Psoas muscle (tissue), 8 donors: ENCODE measurements around the gene CHAD. TPM values are rescaled to one million over a fixed set of nuclear protein-coding genes. Genes with fewer than 3 reads are reported as not detected.

Source experiments
- ATAC-seq, 4 donors: fragments of 200-7000 bp; cut with Tn5 transposase; one replicate each; pipeline ENCODE4 v1.9.1; 2020; ENCODE audit warnings: moderate library complexity in 3 of 4, mild to moderate bottlenecking in 2 of 4
- DNase-seq, 2 donors: peaks; one replicate each; pipeline ENCODE4 v3.0.0-alpha.2; 2020
- H3K27ac ChIP-seq: fragments of 200-600 bp; one replicate; pipeline ENCODE4 v1.8.0; 2022
- H3K27me3 ChIP-seq, 3 donors: fragments of 200-600 bp in 1 of 3; one replicate each; pipeline versions ENCODE4 v1.6.1 to v1.8.0; 2013 to 2022; ENCODE audit warnings: low read length in 2 of 3, mild to moderate bottlenecking in 2 of 3, moderate library complexity in 1 of 3; ENCODE audit not compliant: insufficient read depth in 3 of 3
- H3K36me3 ChIP-seq, 2 donors: fragments of 200-600 bp in 1 of 2; one replicate each; pipeline versions ENCODE4 v1.6.1 to v1.8.0; 2013 to 2022; ENCODE audit warnings: low read depth in 1 of 2, mild to moderate bottlenecking in 1 of 2, moderate library complexity in 1 of 2; ENCODE audit not compliant: insufficient read depth in 1 of 2
- H3K4me1 ChIP-seq: fragments of 200-600 bp; one replicate; pipeline ENCODE4 v1.8.0; 2022
- H3K4me3 ChIP-seq: fragments of 200-600 bp; one replicate; pipeline ENCODE4 v1.8.0; 2022; ENCODE audit warnings: mild to moderate bottlenecking
- H3K9me3 ChIP-seq: fragments of 200-600 bp; one replicate; pipeline ENCODE4 v1.8.0; 2022
- CTCF ChIP-seq: fragments of 200-600 bp; IDR thresholded peaks from one replicate; pipeline ENCODE4 v1.8.0; 2022; ENCODE audit warnings: antibody characterized with exemption
- WGBS, 3 donors: extraction: QIAGEN DNeasy Blood & Tissue Kit; methylation state at CpG; one replicate each; pipeline versions ENCODE4 v1.1.6 to v1.1.7; 2013; 5-methylcytosine and 5-hydroxymethylcytosine counted together
- intact Hi-C, 2 donors: fragments of 100-400 bp; cut with DNase I; formaldehyde crosslinking; loops; one replicate each; pipeline versions ENCODE4 v1.11.0 to v1.14.2; 2022
- polyA plus RNA-seq, 3 donors: library from polyadenylated mRNA; stranded (reverse); fragments of 200-250 nt; gene quantifications; one replicate each; pipeline ENCODE4 v1.2.3, GENCODE V29; 2013
- total RNA-seq, 4 donors: library from RNA; stranded (reverse); fragmentation: NEBNext Ultra II Directional in 2 of 4; extraction: Animal tissue kit (Norgen Biotek cat#: 25700) in 2 of 4; gene quantifications; one replicate each; pipeline versions ENCODE4 v1.2.1 to v1.2.4, GENCODE V29; 2021 to 2023
- donor health status: healthy with polysubstance abuse.
- donor health status: DM: no; HTN: no; CAD: no; lungs with moderate emphysema.
- donor health status: Bipolar disorder and iron deficiency.
- donor health status: healthy.
- donor health status: DM: yes; HTN: yes; CAD: no.
- donor health status: DM: no; HTN: no; CAD: no.
- donor health status: DM: no; HTN: no; CAD: no.
- donor health status: DM: yes; HTN: yes; CAD: no.

Gene CHAD
- total and polyA plus RNA-seq, 7 donors: 0.09 to 0.76 (median 0.42) TPM; not detected in 2

GRCh38 chr17:50465171-50465570 is 3.5 kb downstream of the CHAD start:
- ATAC-seq (no peak), DNase-seq (peak in 1 of 2 donors; percentile 28)
- H3K4me1 ChIP-seq: peaks cover 15% of the 10 kb centered on the region
- no peak for TF ChIP-seq CTCF
- WGBS, 3 donors: 71 to 90% (median 75%) methylated on average over 6 of the region's 6 CpGs
- H3K36me3 ChIP-seq: peaks cover 0 to 17% of the 10 kb centered on the region in 2 donors
- H3K4me3 ChIP-seq: no peak overlapping the region
- no peak overlapping the region for H3K27ac ChIP-seq
- H3K27me3 ChIP-seq: no peaks in the 10 kb centered on the region
- H3K9me3 ChIP-seq: no peaks in the 10 kb centered on the region
- intact Hi-C loops: loop anchor here in 1 of 2 donors (5.0 kb wide), 1 partner anchor 103 kb away; no protein-coding TSS in a partner anchor

- Histone ChIP-seq H3K27ac (no peak overlapping the region), H3K27me3 (no peaks in the 10 kb centered on the region), H3K4me3 (no peak overlapping the region), H3K9me3 (no peaks in the 10 kb centered on the region), H3K36me3 (peaks cover 0 to 17% of the 10 kb centered on the region in 2 donors), H3K4me1 (peaks cover 11% of the 10 kb centered on the region)
- intact Hi-C loops: loop anchor here in 1 of 2 donors (5.0 kb wide), 1 partner anchor 102 kb away; no protein-coding TSS in a partner anchor
- ATAC-seq: no peak
- TF ChIP-seq CTCF: no peak
- WGBS, 3 donors: 80 to 91% (median 86%) methylated on average over 4 of the region's 4 CpGs
- DNase-seq: peak in 1 of 2 donors; percentile 22
These were observed 3.9 kb downstream of the CHAD start for GRCh38 chr17:50464736-50465135.

GRCh38 chr17:50464121-50464520 is 4.6 kb downstream of the CHAD start:
- Histone ChIP-seq H3K4me1 (peaks cover 10% of the 10 kb centered on the region), H3K9me3 (no peaks in the 10 kb centered on the region), H3K27ac (no peak overlapping the region), H3K27me3 (no peaks in the 10 kb centered on the region), H3K4me3 (no peak overlapping the region), H3K36me3 (peaks cover 0 to 17% of the 10 kb centered on the region in 2 donors)
- intact Hi-C loops: no loop called here
- no peak for DNase-seq
- TF ChIP-seq CTCF: no peak
- ATAC-seq: no peak
- 88 to 97% (median 91%) methylated on average over 3 of the region's 3 CpGs for WGBS, 3 donors

GRCh38 chr17:50462446-50462845 is 6.2 kb downstream of the CHAD start:
- Histone ChIP-seq H3K36me3 (peaks cover 0 to 17% of the 10 kb centered on the region in 2 donors), H3K4me1 (no peaks in the 10 kb centered on the region), H3K27ac (no peak overlapping the region), H3K4me3 (no peak overlapping the region), H3K27me3 (no peaks in the 10 kb centered on the region), H3K9me3 (no peaks in the 10 kb centered on the region)
- peak in 1 of 2 donors; percentile 19 for DNase-seq
- no peak for ATAC-seq
- TF ChIP-seq CTCF: no peak
- 53 to 73% (median 66%) methylated on average over 9 of the region's 9 CpGs for WGBS, 3 donors
- intact Hi-C loops: no loop called here

GRCh38 chr17:50461550-50462132 is 7.0 kb downstream of the CHAD start:
- Histone ChIP-seq H3K27me3 (no peaks in the 10 kb centered on the region), H3K4me1 (no peaks in the 10 kb centered on the region), H3K4me3 (no peak overlapping the region), H3K36me3 (peaks cover 0 to 17% of the 10 kb centered on the region in 2 donors), H3K27ac (no peak overlapping the region), H3K9me3 (no peaks in the 10 kb centered on the region)
- TF ChIP-seq CTCF: no peak
- no peak for ATAC-seq
- peak in 1 of 2 donors; percentile 45 for DNase-seq
- 90 to 96% (median 92%) methylated on average over 14 of the region's 14 CpGs for WGBS, 3 donors
- intact Hi-C loops: no loop called here
